Activated T-helper 17 cell treated with anti-CD3 and anti-CD28 coated beads, Interleukin-2, amount 50 U/mL, for 72 hours (primary cell): ENCODE data around the gene CEP68. TPM values are rescaled to one million over a fixed set of nuclear protein-coding genes. Genes with fewer than 3 reads are reported as not detected.
"Not testable (repeated sequence)": the region's sequence is repeated elsewhere in the genome, so short reads cannot be mapped to it uniquely, and the experiment has no call there.

ENCODE experiments used
- ATAC-seq: fragments of 150-1000 bp; cut with Tn5 transposase; replicated peaks from 2 replicates; pipeline ENCODE4 v1.10.0; 2021; ENCODE audit warnings: mild to moderate bottlenecking, moderate library complexity
- H3K27ac Mint-ChIP-seq: one replicate; pipeline ENCODE4 v1.8.0; 2022; ENCODE audit warnings: mixed read lengths
- H3K27me3 Mint-ChIP-seq: one replicate; pipeline ENCODE4 v1.8.0; 2022; ENCODE audit warnings: mixed read lengths
- H3K36me3 Mint-ChIP-seq: one replicate; pipeline ENCODE4 v1.8.0; 2022; ENCODE audit warnings: low read depth, mild to moderate bottlenecking, mixed read lengths
- H3K4me1 Mint-ChIP-seq: one replicate; pipeline ENCODE4 v1.8.0; 2022; ENCODE audit warnings: mixed read lengths
- H3K4me3 Mint-ChIP-seq: one replicate; pipeline ENCODE4 v1.8.0; 2022; ENCODE audit warnings: mild to moderate bottlenecking, mixed read lengths
- H3K9me3 Mint-ChIP-seq: one replicate; pipeline ENCODE4 v1.8.0; 2022; ENCODE audit warnings: mixed read lengths
- total RNA-seq, 2 donors: library from RNA; stranded (reverse); gene quantifications; one replicate each; pipeline ENCODE4 v1.2.3, GENCODE V29; 2022

The CEP68 gene
- total RNA-seq, result 10 to 100 TPM in 1 of 2 donors, 1 to 10 TPM in 1; 6.9 to 10.5 TPM

- no peaks in the 10 kb centered on the region for H3K9me3 Mint-ChIP-seq
- ATAC-seq, result peak; percentile 96
- no peaks in the 10 kb centered on the region for H3K27me3 Mint-ChIP-seq
- peak within 1 kb of the TSS; percentile 94 for H3K4me3 Mint-ChIP-seq
- H3K4me1 Mint-ChIP-seq, result peaks cover 31% of the 10 kb centered on the region
- H3K36me3 Mint-ChIP-seq, result no peaks in the 10 kb centered on the region
- H3K27ac Mint-ChIP-seq, result peak within 1 kb of the TSS; percentile 85
Observed at GRCh38 chr2:65056215-65057053, at the start of gene CEP68. TSS of gene CEP68 (plus strand) at chr2:65056416. CDS start at chr2:65069445, 13,029 bp downstream.

GRCh38 chr2:65013776-65014175 lies 42.4 kb upstream of the CEP68 start:
- ATAC-seq, result no peak
- Mint-ChIP-seq H3K4me1 (no peaks in the 10 kb centered on the region), H3K27ac (no peak overlapping the region), H3K36me3 (peaks cover 33% of the 10 kb centered on the region), H3K9me3 (no peaks in the 10 kb centered on the region), H3K4me3 (no peak overlapping the region), H3K27me3 (no peaks in the 10 kb centered on the region)

GRCh38 chr2:65015731-65016130 lies 40.5 kb upstream of the CEP68 start:
- no peak for ATAC-seq
- no peak overlapping the region for H3K4me3 Mint-ChIP-seq
- H3K4me1 Mint-ChIP-seq, result no peaks in the 10 kb centered on the region
- H3K9me3 Mint-ChIP-seq, result no peaks in the 10 kb centered on the region
- no peak overlapping the region for H3K27ac Mint-ChIP-seq
- H3K27me3 Mint-ChIP-seq, result no peaks in the 10 kb centered on the region
- peaks cover 38% of the 10 kb centered on the region for H3K36me3 Mint-ChIP-seq

GRCh38 chr2:65016789-65017188 lies 39.4 kb upstream of the CEP68 start:
- Mint-ChIP-seq H3K4me3 (no peak overlapping the region), H3K9me3 (no peaks in the 10 kb centered on the region), H3K27ac (peak overlapping the region; percentile 39), H3K27me3 (no peaks in the 10 kb centered on the region), H3K36me3 (peaks cover 28% of the 10 kb centered on the region), H3K4me1 (no peaks in the 10 kb centered on the region)
- no peak for ATAC-seq

GRCh38 chr2:65017335-65017734 lies 38.9 kb upstream of the CEP68 start:
- H3K36me3 Mint-ChIP-seq, result peaks cover 27% of the 10 kb centered on the region
- ATAC-seq, result no peak
- H3K27ac Mint-ChIP-seq, result no peak overlapping the region

GRCh38 chr2:65018141-65018582 lies 38.1 kb upstream of the CEP68 start:
- Mint-ChIP-seq H3K27me3 (no peaks in the 10 kb centered on the region), H3K27ac (no peak overlapping the region), H3K9me3 (no peaks in the 10 kb centered on the region), H3K4me1 (no peaks in the 10 kb centered on the region), H3K36me3 (peaks cover 27% of the 10 kb centered on the region), H3K4me3 (no peak overlapping the region)
- ATAC-seq, result no peak

More at GRCh38 chr2:65017335-65017734, 38.9 kb upstream of the CEP68 start:
- no peak overlapping the region for H3K4me3 Mint-ChIP-seq
- H3K27me3 Mint-ChIP-seq, result no peaks in the 10 kb centered on the region
- no peaks in the 10 kb centered on the region for H3K4me1 Mint-ChIP-seq
- no peaks in the 10 kb centered on the region for H3K9me3 Mint-ChIP-seq

- no peaks in the 10 kb centered on the region for H3K27me3 Mint-ChIP-seq
- H3K36me3 Mint-ChIP-seq, result peaks cover 27% of the 10 kb centered on the region
- ATAC-seq, result no peak
- H3K4me3 Mint-ChIP-seq, result no peak overlapping the region
- H3K4me1 Mint-ChIP-seq, result no peaks in the 10 kb centered on the region
- no peak overlapping the region for H3K27ac Mint-ChIP-seq
- H3K9me3 Mint-ChIP-seq, result no peaks in the 10 kb centered on the region
Observed at GRCh38 chr2:65019010-65019409, 37.2 kb upstream of the CEP68 start.

- no peaks in the 10 kb centered on the region for H3K27me3 Mint-ChIP-seq
- H3K36me3 Mint-ChIP-seq, result peaks cover 27% of the 10 kb centered on the region
- no peak overlapping the region for H3K27ac Mint-ChIP-seq
- H3K4me3 Mint-ChIP-seq, result no peak overlapping the region
- no peak for ATAC-seq
- no peaks in the 10 kb centered on the region for H3K9me3 Mint-ChIP-seq
- no peaks in the 10 kb centered on the region for H3K4me1 Mint-ChIP-seq
Observed at GRCh38 chr2:65019675-65020195, 36.5 kb upstream of the CEP68 start.

GRCh38 chr2:65020251-65020650 lies 36.0 kb upstream of the CEP68 start:
- not testable (repeated sequence) for H3K27ac Mint-ChIP-seq, H3K9me3 Mint-ChIP-seq, H3K4me1 Mint-ChIP-seq, H3K4me3 Mint-ChIP-seq, H3K27me3 Mint-ChIP-seq, ATAC-seq
- H3K36me3 Mint-ChIP-seq, result peaks cover 27% of the 10 kb centered on the region

- Mint-ChIP-seq H3K9me3 (no peaks in the 10 kb centered on the region), H3K4me1 (no peaks in the 10 kb centered on the region), H3K27me3 (no peaks in the 10 kb centered on the region), H3K4me3 (no peak overlapping the region), H3K36me3 (peaks cover 27% of the 10 kb centered on the region), H3K27ac (no peak overlapping the region)
- ATAC-seq, result no peak
Observed at GRCh38 chr2:65020943-65021528, 35.2 kb upstream of the CEP68 start.

- peaks cover 25% of the 10 kb centered on the region for H3K36me3 Mint-ChIP-seq
- H3K27ac Mint-ChIP-seq, result no peak overlapping the region
- no peaks in the 10 kb centered on the region for H3K9me3 Mint-ChIP-seq
- H3K4me3 Mint-ChIP-seq, result no peak overlapping the region
- H3K4me1 Mint-ChIP-seq, result no peaks in the 10 kb centered on the region
- no peak for ATAC-seq
- no peaks in the 10 kb centered on the region for H3K27me3 Mint-ChIP-seq
Observed at GRCh38 chr2:65021709-65022108, 34.5 kb upstream of the CEP68 start.

GRCh38 chr2:65022189-65022588 lies 34.0 kb upstream of the CEP68 start:
- Mint-ChIP-seq H3K36me3 (peaks cover 20% of the 10 kb centered on the region), H3K9me3 (no peaks in the 10 kb centered on the region), H3K4me3 (no peak overlapping the region), H3K4me1 (no peaks in the 10 kb centered on the region), H3K27ac (no peak overlapping the region), H3K27me3 (no peaks in the 10 kb centered on the region)
- no peak for ATAC-seq

GRCh38 chr2:65023742-65024141 lies 32.5 kb upstream of the CEP68 start:
- H3K4me1 Mint-ChIP-seq, result no peaks in the 10 kb centered on the region
- H3K27me3 Mint-ChIP-seq, result no peaks in the 10 kb centered on the region
- ATAC-seq, result no peak
- H3K36me3 Mint-ChIP-seq, result peaks cover 7% of the 10 kb centered on the region
- no peak overlapping the region for H3K27ac Mint-ChIP-seq
- H3K9me3 Mint-ChIP-seq, result no peaks in the 10 kb centered on the region
- H3K4me3 Mint-ChIP-seq, result no peak overlapping the region

GRCh38 chr2:65024149-65024829 lies 31.9 kb upstream of the CEP68 start:
- Mint-ChIP-seq H3K4me1 (no peaks in the 10 kb centered on the region), H3K27ac (no peak overlapping the region), H3K9me3 (no peaks in the 10 kb centered on the region), H3K27me3 (no peaks in the 10 kb centered on the region), H3K36me3 (peaks cover 2% of the 10 kb centered on the region), H3K4me3 (no peak overlapping the region)
- ATAC-seq, result no peak
